BLaER1 (cell line): ENCODE measurements around the gene FZD4.

Experiments
- H3K27ac ChIP-seq: shearing (Covaris generic); formaldehyde crosslinking; 2 replicates; pipeline ENCODE4 v1.8.1; 2022
- H3K27me3 ChIP-seq: shearing (Covaris generic); formaldehyde crosslinking; 2 replicates; pipeline ENCODE4 v1.8.1; 2022
- H3K36me3 ChIP-seq: shearing (Covaris generic); formaldehyde crosslinking; 2 replicates; pipeline ENCODE4 v1.8.1; 2022
- H3K4me1 ChIP-seq: shearing (Covaris generic); formaldehyde crosslinking; 2 replicates; pipeline ENCODE4 v1.8.1; 2022
- H3K4me2 ChIP-seq: shearing (Covaris generic); formaldehyde crosslinking; 2 replicates; pipeline ENCODE4 v1.8.1; 2022
- H3K4me3 ChIP-seq: shearing (Covaris generic); formaldehyde crosslinking; 2 replicates; pipeline ENCODE4 v1.8.1; 2022
- H3K9ac ChIP-seq: shearing (Covaris generic); formaldehyde crosslinking; 2 replicates; pipeline ENCODE4 v1.8.1; 2022
- H3K9me3 ChIP-seq: shearing (Covaris generic); formaldehyde crosslinking; 2 replicates; pipeline ENCODE4 v1.8.1; 2022
- H4K20me1 ChIP-seq: shearing (Covaris generic); formaldehyde crosslinking; 2 replicates; pipeline ENCODE4 v1.8.1; 2022
- Cebpa-rat ChIP-seq: shearing (Covaris generic); IDR thresholded peaks from 2 replicates; pipeline ENCODE4 v1.8.1; 2022

Gene FZD4

DNA sequence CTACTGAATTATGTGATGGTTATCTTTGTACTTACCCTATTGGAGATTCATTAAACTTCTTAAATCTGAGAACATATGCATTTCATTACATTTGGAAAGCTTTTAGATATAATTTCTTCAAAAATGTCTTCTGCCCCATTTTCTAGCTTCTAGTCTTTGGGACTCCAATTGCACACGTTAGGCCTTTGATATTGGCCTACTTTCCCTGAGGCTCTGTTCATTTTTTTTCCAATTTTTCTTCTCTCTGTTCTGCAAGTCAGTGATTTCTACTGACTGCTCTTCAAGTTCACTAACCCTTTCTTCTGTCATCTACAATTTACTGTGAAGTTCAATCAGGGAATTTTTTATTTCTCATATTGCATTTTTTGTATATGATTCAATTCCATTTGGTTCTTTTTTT, 43.0 kb downstream of the FZD4 start:
- Histone ChIP-seq H3K9ac (no peak overlapping the region), H3K27ac (no peak overlapping the region), H3K9me3 (no peaks in the 10 kb centered on the region), H3K4me3 (no peak overlapping the region), H3K4me2 (no peak overlapping the region), H3K36me3 (no peaks in the 10 kb centered on the region), H3K4me1 (no peaks in the 10 kb centered on the region), H4K20me1 (no peaks in the 10 kb centered on the region), H3K27me3 (no peaks in the 10 kb centered on the region)
- no peak for TF ChIP-seq Cebpa-rat

DNA sequence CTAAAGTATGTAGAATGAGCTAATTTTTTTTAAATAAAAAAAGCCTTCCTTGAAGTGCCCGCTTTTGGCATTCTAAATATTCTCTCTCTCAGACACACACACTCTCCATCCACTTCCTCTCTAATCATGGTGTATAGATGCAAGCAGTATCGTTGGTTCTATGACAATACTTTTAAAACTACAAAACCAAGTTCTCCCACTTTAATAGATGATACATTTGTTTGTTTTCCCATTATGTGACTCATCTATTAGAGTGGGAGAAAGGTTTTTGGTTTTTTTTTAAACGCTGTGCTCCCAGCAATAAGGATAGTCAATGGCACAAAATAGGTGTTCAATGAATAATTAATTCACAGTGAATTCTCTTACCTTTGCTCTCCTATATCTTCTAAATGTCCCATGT, 44.6 kb downstream of the FZD4 start:
- no peak overlapping the region for H3K27ac ChIP-seq
- no peaks in the 10 kb centered on the region for H3K27me3 ChIP-seq
- no peak for TF ChIP-seq Cebpa-rat
- no peaks in the 10 kb centered on the region for H3K36me3 ChIP-seq
- H3K9ac ChIP-seq: no peak overlapping the region
- no peaks in the 10 kb centered on the region for H3K9me3 ChIP-seq
- no peak overlapping the region for H3K4me3 ChIP-seq
- H4K20me1 ChIP-seq: no peaks in the 10 kb centered on the region
- H3K4me1 ChIP-seq: no peaks in the 10 kb centered on the region
- no peak overlapping the region for H3K4me2 ChIP-seq

DNA sequence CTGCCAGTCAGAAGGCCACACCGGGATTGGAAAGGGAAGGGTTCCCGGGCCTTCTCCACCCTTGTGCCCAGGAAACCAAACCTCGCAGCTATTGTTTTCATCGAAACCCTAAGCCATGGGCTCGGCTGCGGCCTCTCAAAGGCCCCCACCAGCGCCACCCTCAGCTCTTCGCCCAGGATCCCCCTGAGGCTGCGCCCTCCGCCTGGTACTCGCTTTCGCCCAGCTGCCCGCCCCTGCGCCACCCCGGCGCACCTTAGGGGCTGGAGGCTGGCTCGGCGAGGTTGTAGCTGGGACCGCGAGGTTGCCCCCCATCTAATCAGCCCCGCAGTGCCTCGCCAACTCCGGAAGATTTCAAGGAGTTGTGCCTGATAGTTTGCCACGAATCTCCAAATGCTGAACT, 49.0 kb downstream of the FZD4 start:
- Histone ChIP-seq H3K27ac (no peak overlapping the region), H3K4me1 (no peaks in the 10 kb centered on the region), H3K36me3 (no peaks in the 10 kb centered on the region), H3K4me3 (no peak overlapping the region), H4K20me1 (no peaks in the 10 kb centered on the region), H3K27me3 (no peaks in the 10 kb centered on the region), H3K9ac (no peak overlapping the region), H3K4me2 (no peak overlapping the region), H3K9me3 (no peaks in the 10 kb centered on the region)
- TF ChIP-seq Cebpa-rat: no peak

DNA sequence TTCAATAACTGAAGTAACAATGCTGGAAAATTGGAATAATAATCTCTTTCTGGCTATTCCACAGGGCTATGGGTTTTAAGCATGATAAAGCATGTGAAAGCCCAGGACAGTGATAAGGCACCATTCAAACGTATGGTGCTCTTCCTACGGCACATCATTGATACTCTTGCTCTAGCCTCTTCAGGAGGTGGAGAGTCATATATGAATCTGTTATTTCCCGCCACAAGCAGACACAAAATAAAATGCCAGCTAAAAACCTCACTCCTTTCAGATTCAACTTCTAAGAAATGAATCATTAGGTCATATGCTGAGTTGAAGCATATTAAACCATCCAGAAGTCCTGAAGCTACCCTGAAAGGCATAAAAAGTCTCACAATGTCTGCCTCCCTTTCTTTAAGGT, 49.9 kb downstream of the FZD4 start:
- no peaks in the 10 kb centered on the region for H3K27me3 ChIP-seq
- H3K9me3 ChIP-seq: no peaks in the 10 kb centered on the region
- H3K4me3 ChIP-seq: no peak overlapping the region
- H3K9ac ChIP-seq: no peak overlapping the region
- H4K20me1 ChIP-seq: no peaks in the 10 kb centered on the region
- H3K4me2 ChIP-seq: no peak overlapping the region
- H3K4me1 ChIP-seq: no peaks in the 10 kb centered on the region
- no peak for TF ChIP-seq Cebpa-rat
- no peak overlapping the region for H3K27ac ChIP-seq
- H3K36me3 ChIP-seq: no peaks in the 10 kb centered on the region

DNA sequence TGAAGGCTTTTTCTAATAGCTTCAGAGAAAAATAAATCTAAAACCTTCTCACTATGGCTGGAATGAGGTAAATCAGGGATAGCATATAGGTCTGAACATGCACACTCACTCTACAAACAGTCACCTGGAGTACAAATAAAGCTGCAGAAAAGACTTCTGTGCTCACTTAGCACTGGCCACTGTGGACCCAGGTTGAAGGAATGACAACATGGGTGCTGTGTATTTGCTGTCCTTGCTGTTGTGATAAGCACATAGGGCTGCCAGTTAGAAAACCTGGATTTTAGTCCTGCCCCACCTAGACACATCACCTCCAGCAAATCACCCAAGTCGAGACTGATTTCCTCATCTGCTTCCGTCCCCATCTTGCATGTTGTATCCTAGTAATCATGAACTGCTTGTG, 51.2 kb downstream of the FZD4 start:
- Histone ChIP-seq H3K4me1 (no peaks in the 10 kb centered on the region), H4K20me1 (no peaks in the 10 kb centered on the region), H3K36me3 (no peaks in the 10 kb centered on the region), H3K27ac (no peak overlapping the region), H3K9me3 (no peaks in the 10 kb centered on the region), H3K27me3 (no peaks in the 10 kb centered on the region), H3K9ac (no peak overlapping the region), H3K4me2 (no peak overlapping the region), H3K4me3 (no peak overlapping the region)
- no peak for TF ChIP-seq Cebpa-rat

DNA sequence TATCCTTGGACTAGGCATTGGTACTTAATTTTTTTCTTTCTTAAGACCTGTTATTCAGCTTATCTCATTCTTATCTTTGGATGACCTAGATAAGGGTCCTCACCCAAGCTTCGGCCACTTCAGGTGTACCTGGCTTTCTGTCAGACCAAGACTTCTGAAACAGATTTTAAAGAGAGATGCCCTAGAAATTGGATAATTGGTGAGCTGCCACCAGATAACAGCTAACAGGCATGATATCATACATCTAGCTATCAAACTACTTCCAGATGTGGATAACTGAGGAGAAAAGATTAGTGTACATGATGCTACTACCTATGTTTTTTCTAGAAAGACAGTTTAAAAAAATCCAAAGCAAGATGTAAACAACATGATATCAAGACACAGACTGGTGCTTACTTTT, 52.9 kb downstream of the FZD4 start:
- TF ChIP-seq Cebpa-rat: no peak
- no peaks in the 10 kb centered on the region for H3K9me3 ChIP-seq
- no peaks in the 10 kb centered on the region for H3K36me3 ChIP-seq
- H3K27me3 ChIP-seq: no peaks in the 10 kb centered on the region
- no peak overlapping the region for H3K4me2 ChIP-seq
- H3K9ac ChIP-seq: no peak overlapping the region
- H4K20me1 ChIP-seq: no peaks in the 10 kb centered on the region
- H3K27ac ChIP-seq: no peak overlapping the region
- H3K4me3 ChIP-seq: no peak overlapping the region
- H3K4me1 ChIP-seq: no peaks in the 10 kb centered on the region

DNA sequence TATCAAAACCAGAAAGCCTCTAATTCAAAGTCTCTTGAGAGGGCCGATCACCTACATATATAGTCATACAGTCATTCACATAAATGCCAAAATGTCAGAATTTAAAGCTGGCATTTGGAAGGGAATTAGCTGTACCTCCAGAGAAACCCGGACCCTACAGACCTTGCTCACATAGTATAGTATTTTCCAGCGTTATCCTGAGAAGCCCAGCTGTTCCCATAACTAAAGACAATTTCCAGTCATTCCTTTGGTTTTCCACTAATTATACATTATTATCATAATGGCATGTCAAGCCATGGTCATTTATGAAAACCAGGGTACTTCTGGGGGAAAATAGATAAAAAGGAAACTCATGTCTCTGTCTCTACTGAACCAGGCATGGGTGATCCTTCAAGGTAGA, 53.6 kb downstream of the FZD4 start:
- Histone ChIP-seq H3K27me3 (no peaks in the 10 kb centered on the region), H3K9me3 (no peaks in the 10 kb centered on the region), H4K20me1 (no peaks in the 10 kb centered on the region), H3K4me2 (no peak overlapping the region), H3K4me3 (no peak overlapping the region), H3K4me1 (no peaks in the 10 kb centered on the region), H3K9ac (no peak overlapping the region), H3K36me3 (no peaks in the 10 kb centered on the region), H3K27ac (no peak overlapping the region)
- no peak for TF ChIP-seq Cebpa-rat

DNA sequence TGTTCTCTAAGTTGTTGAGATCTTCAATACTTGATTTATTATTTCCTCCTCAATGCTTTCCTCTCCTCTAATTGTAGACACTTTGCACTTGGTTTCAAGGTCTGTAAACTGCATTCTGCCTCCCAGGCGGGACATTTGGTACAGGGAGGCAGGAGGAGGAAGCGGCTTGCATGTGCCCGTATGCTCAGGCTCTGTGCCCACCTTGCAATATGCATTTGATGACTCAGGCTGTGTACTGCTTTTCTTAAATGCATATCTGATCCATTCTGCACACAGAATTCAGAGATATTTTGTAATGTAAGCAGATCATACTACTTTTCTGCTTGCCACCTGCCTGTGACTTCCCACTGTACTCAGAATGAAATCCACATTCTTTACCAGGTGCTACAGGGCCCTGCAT, 55.0 kb downstream of the FZD4 start:
- Histone ChIP-seq H4K20me1 (no peaks in the 10 kb centered on the region), H3K4me2 (no peak overlapping the region), H3K27ac (no peak overlapping the region), H3K27me3 (no peaks in the 10 kb centered on the region), H3K4me3 (no peak overlapping the region), H3K4me1 (no peaks in the 10 kb centered on the region), H3K36me3 (no peaks in the 10 kb centered on the region), H3K9ac (no peak overlapping the region), H3K9me3 (no peaks in the 10 kb centered on the region)
- no peak for TF ChIP-seq Cebpa-rat

DNA sequence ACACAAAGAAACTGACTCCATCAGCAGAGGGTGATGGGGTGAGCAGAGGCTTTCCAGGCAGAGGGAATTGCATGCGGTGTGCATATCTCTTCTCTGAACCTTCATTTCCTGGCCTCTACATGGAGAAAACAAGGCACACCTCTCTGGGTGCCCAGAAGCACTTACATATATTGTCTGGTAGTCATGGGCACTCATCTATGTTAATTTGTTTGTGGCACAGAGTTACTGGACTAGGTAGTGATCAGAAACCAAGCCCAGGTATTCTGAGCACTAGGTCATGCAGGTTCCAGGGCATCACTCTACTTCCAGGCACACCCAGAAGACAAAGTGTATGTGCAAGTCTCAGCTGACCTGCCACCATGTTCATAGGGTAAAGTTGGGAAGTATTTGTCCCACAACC, 56.5 kb downstream of the FZD4 start:
- Histone ChIP-seq H3K9me3 (no peaks in the 10 kb centered on the region), H3K9ac (no peak overlapping the region), H3K4me2 (no peak overlapping the region), H3K27ac (no peak overlapping the region), H3K27me3 (no peaks in the 10 kb centered on the region), H3K36me3 (no peaks in the 10 kb centered on the region), H4K20me1 (no peaks in the 10 kb centered on the region), H3K4me1 (no peaks in the 10 kb centered on the region), H3K4me3 (no peak overlapping the region)
- no peak for TF ChIP-seq Cebpa-rat

DNA sequence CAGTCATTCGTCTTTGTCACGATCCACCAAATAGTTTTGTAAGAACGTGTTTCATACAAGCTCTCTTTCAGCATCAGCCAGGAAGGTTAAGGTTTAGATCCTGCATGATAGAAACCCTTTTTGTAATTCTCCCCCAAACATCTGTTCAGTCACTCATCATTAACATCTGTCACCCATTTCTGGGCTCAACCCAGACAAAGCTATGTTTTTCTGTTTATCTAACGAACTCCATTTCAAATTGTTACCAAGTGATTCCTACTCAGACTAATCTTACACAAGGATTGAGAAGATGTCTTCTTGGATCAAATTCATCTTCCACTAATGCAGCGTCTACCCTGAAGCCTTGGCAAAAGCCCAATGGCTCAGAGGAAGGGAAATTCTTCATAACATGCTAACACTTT, 58.8 kb downstream of the FZD4 start:
- no peak for TF ChIP-seq Cebpa-rat
- Histone ChIP-seq H3K36me3 (no peaks in the 10 kb centered on the region), H4K20me1 (no peaks in the 10 kb centered on the region), H3K9me3 (no peaks in the 10 kb centered on the region), H3K4me2 (no peak overlapping the region), H3K4me3 (no peak overlapping the region), H3K9ac (no peak overlapping the region), H3K4me1 (no peaks in the 10 kb centered on the region), H3K27me3 (no peaks in the 10 kb centered on the region), H3K27ac (no peak overlapping the region)
